SIG-M5 (cell line): ENCODE measurements around the gene GASK1A.
"Not testable (repeated sequence)": the region's sequence is repeated elsewhere in the genome, so short reads cannot be mapped to it uniquely, and the experiment has no call there.

Experiments used
- DNase-seq: peaks from one replicate; lab custom pipeline; 2025; lab: John Stamatoyannopoulos, UW

GASK1A gene

DNA sequence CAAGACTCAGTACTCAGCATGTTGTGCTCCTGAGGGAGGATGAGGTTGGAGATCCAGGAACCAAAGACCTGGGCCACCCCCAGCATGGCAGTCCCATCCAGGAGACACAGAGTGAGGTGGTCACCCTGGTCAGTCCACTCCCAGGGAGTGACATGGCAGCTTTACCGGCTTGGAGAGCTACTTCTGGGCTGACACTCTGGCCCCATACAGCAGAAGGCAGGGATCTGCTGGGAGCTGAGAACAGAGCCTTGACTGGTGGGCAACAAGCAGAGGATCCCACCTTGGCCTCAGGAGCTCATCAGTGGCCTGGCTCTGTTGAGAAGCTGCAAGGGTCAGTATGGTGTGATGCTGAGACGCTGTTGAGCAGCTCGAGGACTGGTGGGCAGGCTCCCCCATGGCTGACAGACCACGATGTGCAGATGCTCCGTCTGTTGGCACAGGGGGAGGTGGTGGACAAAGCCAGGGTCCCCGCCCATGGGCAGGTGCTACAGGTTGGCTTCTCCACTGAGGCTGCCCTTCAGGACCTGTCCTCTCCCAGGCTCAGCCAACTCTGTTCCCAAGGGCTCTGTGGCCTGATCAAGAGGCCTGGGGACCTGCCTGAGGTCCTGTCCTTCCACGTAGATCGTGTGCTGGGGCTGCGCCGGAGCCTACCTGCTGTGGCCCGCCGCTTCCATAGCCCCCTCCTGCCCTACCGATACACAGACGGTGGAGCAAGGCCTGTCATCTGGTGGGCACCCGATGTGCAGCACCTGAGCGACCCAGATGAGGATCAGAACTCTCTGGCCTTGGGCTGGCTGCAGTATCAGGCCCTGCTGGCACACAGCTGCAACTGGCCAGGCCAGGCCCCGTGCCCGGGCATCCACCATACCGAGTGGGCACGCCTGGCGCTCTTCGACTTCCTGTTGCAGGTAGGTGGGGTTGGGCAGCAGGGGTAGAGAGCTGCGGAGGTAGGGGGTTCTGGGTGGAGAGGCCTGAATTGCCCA, 53.8 kb downstream of the GASK1A start:
- DNase-seq, result no peak

- no peak for DNase-seq
These were observed 55.1 kb downstream of the GASK1A start for GRCh38 chr3:43034200-43034599.

DNA sequence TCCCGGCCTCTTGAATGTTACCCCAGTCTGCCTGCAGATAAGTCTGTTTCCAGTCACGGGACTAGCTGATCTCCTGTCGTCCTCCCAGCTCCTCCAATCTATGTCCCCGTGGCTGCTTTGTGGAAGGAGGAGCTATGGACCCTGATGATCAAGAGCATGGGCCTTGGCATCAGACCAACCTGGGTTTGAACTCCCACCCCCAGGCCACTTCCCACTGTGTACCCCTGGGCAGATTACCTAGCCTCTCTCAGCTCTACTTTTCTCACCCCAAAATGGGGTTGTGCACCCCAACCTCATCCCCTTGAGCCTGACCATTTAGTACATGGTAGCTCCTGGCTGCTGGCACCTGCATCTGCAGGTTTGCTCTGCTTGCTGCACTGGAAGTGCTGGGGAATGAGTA, 55.8 kb downstream of the GASK1A start:
- DNase-seq, result no peak

DNA sequence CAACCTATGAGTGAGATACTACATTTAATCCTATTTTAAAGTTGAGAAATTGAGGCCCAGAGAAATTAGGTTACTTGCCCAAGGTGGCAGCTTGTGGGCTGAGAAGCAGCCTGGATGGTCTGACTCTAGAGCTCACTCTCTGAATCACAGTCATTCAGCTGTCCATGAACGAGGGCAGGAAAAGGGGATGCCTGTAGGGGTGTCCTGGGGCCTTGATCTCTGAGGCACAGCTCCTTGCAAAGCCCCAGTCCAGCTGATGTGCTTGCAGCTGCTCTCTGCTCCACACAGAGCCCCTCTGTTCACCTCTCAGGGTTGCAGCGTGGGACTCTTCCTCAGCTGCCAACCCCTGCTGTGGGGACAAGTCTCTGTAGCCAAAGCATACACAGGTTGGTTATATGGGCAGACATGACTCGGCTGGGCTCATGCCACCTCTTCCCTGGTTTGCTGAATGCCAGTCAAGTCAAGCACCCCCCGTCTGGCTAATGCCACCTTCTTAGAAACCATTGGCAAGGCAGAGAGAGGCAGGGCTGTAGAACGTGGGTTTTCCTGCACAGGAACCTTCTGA, 56.8 kb downstream of the GASK1A start:
- DNase-seq, result no peak

- DNase-seq, result no peak
These were observed 57.7 kb downstream of the GASK1A start for GRCh38 chr3:43036621-43037423.

- no peak for DNase-seq
These were observed 58.9 kb downstream of the GASK1A start for GRCh38 chr3:43038010-43038409.

DNA sequence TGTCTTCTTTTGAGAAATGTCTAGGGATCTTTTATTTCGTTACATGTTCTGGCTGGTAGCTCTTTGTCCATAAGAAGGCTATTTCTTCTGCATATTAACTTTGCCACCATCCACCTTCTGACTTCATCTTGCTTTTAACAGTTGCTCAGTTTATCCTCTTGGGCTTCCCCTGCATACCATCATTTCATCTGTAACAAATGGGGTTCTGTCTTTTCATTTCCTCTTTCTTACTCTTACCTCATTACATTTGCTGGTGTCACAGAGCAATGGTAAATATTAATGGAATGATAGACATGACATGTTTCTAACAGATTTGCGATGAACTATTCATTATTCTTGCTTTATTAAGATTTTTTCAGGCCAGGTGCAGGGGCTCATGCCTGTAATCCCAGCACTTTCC, 62.4 kb downstream of the GASK1A start:
- no peak for DNase-seq

- DNase-seq, result no peak
These were observed 64.1 kb downstream of the GASK1A start for GRCh38 chr3:43043071-43043766.

DNA sequence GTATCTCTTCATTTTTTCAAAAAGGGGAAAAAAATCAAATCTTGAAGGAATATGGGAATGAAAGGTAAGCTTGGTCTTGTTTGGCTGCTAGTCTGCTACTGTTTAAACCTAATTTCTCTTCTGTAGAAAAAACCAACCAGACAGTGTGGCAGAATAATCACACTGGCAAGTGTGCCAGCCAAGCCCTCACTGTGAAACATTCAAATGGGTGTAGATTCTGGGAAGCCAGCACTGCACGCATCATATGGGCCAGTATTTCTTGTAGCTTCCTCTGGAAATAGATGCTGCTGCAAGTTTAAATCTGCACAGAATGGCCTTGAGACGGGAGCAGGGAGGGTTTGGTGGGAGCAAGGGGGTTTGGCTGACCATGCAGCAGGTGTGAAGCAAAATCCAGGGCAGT, 64.7 kb downstream of the GASK1A start:
- no peak for DNase-seq

- not testable (repeated sequence) for DNase-seq
These were observed 66.0 kb downstream of the GASK1A start for GRCh38 chr3:43045079-43045478.

DNA sequence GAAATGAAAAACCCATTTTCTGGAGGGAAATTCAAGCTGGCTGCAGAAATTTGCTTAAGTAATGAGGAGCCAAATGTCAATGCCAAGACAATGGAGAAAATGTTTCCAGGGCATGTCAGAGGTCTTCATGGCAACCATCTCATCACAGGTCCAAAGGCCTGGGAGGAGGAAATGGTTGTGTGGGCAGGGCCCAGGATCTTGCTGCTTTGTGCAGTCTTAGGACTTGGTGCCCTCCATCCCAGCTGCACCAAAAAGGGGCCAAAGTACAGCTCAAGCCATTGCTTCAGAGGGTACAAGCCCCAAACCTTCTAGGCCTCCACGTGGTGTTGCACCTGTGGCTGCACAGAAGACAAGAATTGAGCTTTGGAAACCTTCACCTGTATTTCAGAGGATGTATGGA, 67.5 kb downstream of the GASK1A start:
- no peak for DNase-seq

- no peak for DNase-seq
These were observed 69.4 kb downstream of the GASK1A start for GRCh38 chr3:43048470-43048869.

- DNase-seq, result no peak
These were observed 74.2 kb downstream of the GASK1A start for GRCh38 chr3:43053291-43053690.

GRCh38 chr3:43054754-43055153, 75.6 kb downstream of the GASK1A start:
- no peak for DNase-seq

- no peak for DNase-seq
These were observed 76.3 kb downstream of the GASK1A start for GRCh38 chr3:43055393-43055792.

GRCh38 chr3:43055806-43056770, 77.0 kb downstream of the GASK1A start:
- no peak for DNase-seq

DNA sequence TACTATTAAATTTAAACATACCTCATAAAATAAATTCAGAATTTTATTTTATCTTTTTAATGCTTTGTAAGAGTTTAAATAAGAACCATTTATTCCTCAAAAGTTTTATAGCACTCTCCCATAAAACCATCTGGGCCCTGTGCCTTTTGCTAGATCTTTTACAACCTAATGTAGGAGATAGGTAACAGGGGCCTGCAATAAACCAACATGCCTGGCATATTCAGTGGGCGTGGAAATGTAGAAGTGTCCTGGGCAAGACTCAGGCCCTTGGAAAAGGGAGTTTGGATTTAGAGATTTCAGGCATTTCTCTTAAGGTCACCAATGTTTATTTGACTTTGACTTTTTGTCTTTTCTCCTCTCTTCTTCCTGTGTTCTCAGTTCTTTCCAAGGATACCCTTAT, 80.3 kb downstream of the GASK1A start:
- no peak for DNase-seq

DNA sequence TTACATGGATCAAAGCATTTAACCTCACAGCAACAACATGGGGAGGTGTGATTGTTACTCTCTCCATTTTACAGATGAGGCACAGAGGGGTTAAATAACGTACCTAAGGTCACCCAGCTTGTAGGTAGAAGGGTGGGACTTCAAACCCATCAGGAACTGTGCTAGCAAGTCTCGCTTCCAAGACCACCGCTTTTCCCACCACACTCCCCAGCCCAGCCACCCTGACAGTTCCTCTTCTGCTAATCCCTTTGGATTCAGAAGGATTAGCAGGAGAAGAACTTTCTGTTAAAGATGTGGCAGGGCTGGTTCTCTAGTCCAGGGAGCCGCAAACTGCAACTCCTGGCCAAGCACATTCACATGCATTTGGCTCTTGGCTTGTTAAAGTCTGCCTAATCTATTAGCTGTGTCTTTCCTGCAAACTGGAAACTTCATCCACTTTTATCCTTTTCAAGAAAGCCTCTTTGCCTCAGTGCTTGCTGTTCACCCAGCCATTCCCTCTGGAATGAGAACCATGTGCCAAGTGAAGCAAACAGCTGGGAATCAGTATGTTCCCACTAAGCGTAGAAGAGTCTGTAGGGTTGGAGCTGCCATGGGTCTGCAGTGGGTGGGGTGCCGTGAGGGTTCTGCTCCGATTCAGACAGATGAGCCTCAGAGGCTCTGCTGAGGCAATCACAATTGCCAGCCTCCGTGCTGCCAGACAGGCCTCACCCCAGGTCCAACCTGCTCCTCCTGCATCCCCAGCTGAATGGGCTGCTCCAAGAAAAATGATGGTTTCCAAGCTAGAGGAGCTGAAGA, 82.2 kb downstream of the GASK1A start:
- no peak for DNase-seq

GRCh38 chr3:43062040-43062563, 83.0 kb downstream of the GASK1A start:
- DNase-seq, result no peak

DNA sequence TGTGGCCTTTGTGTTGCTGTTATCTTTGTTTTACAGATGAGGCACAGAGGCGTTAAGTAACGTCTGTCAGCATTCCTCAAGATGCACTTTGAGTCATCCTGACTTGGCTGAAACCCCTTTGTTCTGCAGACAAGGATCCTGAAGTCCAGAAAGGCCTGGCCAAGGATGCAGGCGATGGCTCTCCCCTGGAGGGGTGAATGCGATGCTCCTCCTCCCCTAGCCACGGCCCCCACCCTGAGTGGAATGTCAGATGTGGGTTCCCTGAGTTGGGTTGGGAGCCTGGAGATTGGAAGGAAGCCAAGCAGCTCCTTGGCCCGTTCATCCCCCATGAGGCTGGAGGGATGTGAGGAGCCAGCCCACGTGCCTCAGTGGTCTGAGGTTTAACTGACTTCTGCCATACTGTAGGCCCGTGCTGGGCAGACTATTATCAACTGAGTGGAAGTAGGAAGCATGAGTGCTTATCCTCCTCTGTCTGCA, 83.5 kb downstream of the GASK1A start:
- no peak for DNase-seq
